GM12873 (cell line): ENCODE measurements around the gene TLX3.

ENCODE experiments used
- TF ChIP-seq, protein P1 (sequence below): IDR thresholded peaks from 2 replicates; pipeline ENCODE4 v1.5.1; 2012; ENCODE audit warnings: low read depth, mild to moderate bottlenecking, moderate library complexity, low read length, control low read depth; ENCODE audit not compliant: insufficient read depth; ENCODE audit errors: missing control alignments

Gene TLX3

DNA sequence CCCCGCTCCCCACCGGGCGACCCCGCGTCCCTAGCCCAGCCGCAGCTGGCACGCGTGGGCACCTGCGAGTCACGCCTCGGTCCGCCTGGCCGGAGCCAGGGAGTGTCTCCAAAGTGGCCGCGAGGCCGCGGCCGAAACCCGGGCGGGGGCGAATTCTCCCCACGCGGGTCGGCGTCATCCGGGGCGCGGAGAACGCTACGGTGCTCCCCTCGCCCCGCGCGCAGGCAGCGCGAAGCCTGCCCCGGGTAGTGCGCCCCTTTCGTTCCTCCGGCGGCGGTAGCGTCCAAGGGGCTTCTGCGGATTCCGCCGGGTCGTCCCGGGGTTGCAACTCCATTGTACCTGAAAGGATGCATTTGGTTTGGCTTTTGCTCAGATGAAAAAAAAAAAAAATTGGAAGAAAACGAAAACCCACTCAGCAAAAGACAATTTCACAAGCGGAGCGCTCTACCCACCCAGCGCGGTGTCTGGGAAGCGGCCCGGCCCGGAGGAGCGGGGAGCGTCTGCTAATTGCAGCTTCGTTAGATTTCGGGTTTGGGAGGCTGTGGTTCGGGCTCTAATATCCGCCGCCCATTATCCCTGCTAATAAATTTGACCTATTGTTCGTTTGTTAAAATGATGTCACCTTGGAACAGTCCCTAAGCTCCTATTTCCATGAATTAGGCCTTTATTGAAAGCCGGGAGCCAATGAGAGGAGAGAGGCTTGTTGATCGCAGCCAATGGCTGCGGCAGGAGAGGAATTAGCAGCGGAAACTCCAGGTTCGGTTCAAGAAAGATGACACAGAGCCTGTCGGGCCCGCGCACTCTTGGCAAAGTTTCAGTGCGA, at the start of gene TLX3:
Gene TLX3, plus strand, starts transcription at position 796 of the 823 bp plus-strand sequence. CDS start 118 bp downstream, outside the sequence.
- TF ChIP-seq, protein P1, sequence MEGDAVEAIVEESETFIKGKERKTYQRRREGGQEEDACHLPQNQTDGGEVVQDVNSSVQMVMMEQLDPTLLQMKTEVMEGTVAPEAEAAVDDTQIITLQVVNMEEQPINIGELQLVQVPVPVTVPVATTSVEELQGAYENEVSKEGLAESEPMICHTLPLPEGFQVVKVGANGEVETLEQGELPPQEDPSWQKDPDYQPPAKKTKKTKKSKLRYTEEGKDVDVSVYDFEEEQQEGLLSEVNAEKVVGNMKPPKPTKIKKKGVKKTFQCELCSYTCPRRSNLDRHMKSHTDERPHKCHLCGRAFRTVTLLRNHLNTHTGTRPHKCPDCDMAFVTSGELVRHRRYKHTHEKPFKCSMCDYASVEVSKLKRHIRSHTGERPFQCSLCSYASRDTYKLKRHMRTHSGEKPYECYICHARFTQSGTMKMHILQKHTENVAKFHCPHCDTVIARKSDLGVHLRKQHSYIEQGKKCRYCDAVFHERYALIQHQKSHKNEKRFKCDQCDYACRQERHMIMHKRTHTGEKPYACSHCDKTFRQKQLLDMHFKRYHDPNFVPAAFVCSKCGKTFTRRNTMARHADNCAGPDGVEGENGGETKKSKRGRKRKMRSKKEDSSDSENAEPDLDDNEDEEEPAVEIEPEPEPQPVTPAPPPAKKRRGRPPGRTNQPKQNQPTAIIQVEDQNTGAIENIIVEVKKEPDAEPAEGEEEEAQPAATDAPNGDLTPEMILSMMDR: no peak

DNA sequence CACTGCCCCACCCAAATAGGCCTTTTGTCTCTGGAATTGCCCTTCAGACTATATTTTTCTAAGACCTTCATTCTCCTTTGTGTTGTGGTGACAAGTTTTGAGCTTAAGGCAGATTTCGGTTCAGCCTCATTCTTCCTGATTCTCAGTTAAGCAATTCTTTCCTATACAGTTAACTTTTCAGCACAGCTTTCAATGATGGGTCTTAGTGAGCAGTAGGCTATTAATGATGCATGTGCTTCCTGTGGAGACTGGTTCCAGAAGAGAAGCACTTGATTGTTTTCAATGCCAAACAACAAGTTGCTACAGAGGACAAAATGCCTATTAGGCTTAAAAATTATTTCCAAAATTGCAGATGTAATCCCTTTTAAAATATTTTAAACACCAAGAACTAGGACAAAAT, 47.7 kb upstream of the TLX3 start:
- TF ChIP-seq, protein P1: no peak

DNA sequence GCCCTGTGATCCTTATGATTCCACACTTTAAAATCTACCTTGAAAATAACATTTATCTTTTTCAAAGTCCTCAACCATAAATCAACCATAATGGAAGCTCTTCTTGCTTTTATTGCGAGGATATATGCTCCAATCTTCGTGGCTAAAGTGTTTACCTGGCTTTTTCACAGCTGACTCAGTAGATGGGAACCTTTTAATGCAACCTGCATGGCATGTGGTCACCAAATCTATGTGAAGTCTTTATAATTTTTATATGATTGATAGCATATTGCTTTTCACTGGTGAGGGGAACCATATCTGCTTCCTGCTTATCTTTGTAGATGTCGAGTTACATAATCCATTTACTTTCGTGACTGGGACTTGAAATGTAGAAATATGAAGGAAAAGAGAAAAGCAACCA, 47.1 kb upstream of the TLX3 start:
- TF ChIP-seq, protein P1: no peak

DNA sequence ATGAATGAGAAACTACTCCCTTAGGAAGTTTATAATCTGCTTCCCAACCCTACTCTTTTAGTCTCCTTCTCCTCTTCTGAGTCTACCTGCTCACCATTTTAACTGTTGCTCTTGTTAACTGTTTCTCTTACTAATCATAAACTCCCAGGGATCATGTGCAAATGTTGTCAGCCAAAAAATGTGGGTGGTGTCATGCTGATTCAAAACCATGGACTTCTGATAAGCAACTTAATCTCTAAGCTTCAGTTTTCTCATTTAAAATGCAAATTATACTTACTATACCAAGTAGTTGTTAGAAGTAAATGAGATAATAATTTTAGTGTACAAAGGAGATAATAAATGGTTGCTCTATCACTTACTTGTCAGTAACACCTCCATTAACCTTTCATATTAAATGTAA, 45.9 kb upstream of the TLX3 start:
- TF ChIP-seq, protein P1: no peak

DNA sequence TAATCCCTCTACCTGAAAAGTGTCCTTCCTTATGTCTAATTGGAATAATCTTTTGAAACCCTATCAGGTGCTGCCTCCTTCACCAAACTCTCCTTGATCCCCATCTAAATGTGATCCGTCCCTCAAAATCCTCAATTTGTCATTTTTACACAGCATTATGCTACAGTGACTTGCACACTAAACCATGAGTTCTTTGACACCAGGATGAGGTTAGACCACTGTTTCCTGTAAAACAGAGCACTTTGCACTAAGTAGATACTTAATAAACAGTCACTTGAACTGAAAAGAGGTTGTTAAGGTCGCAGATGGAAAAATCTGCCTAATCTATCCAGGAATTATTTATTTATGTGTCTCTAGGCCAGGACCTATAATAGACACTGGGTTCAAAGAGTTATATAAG, 44.2 kb upstream of the TLX3 start:
- TF ChIP-seq, protein P1: no peak

DNA sequence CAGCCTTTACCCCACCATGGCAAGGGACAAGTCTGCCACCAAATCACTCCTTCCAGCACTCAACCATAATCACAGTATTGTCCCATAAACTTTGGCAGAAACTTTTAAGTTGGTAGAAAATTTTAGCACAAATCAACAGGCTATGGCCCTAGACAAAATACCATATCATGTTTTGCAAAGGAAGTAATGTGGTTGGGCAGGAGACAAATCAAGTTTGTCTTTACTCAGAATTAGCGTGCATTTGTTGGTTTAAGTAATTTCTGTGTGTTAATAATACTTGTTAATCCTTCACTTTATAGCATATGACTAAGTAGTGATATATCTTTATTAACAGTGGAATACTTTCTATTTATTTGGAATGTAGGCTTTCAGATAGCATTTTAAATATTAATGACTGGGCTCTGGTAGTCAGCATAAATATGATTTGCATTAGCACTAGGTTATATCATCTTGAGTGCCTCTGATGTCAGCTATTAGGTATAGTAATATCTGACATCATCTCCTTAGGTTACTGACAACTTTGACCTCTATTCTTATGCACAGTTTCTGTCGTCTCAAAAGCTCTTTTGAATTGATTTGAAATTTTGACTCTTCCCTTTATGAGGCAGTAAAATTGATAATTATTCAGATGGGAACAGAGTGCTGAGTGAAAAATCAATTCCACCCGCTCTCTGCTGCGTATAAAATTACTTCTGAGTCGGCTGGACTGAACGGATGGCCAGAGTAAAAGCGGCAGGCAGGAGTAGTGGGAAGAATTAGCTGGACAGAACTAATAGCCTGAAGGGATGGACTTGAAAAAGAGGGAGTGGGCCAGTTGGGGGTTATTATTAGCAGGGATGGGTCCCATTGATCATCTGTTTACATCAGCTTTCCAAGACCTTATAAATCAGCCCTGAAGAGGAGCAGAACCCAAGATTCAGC, 40.1 kb upstream of the TLX3 start:
- TF ChIP-seq, protein P1: no peak

DNA sequence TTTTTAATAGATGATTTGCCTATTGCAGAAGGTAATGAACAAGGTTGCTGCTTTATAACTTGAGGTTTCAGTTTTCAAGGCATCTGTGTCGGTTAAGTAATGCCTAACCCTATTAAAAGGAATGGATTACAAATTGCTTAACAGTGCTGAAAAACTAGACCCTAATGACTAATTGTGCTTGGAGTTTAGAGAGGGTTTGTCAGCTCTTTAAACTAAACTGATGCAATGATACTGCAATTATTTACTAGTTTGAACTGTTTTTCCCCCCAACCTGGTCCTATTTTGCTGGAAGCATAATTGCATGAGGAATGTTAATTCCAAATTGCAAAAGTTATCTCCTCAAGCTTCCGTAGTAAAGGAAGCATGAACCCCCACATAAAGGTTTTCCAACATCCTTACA, 39.3 kb upstream of the TLX3 start:
- TF ChIP-seq, protein P1: no peak
